Endodermal cell (in vitro differentiated cells): ENCODE measurements around the gene BTD. TPM values are rescaled to one million over a fixed set of nuclear protein-coding genes. Genes with fewer than 3 reads are reported as not detected.
A peak's percentile ranks its signal among the peaks of the same experiment; 100 is the strongest.

ENCODE experiments used
- DNase-seq: peaks from one replicate; pipeline ENCODE4 v3.0.0-alpha.2; 2017
- H3K27ac ChIP-seq: 2 replicates; pipeline ENCODE4 v1.5.1; 2013; ENCODE audit warnings: mild to moderate bottlenecking, low read depth, low read length, moderate library complexity
- H3K27me3 ChIP-seq: 2 replicates; pipeline ENCODE4 v1.6.1; 2013; ENCODE audit warnings: mild to moderate bottlenecking, low read length, moderate library complexity; ENCODE audit not compliant: insufficient read depth, control insufficient read depth, poor library complexity, severe bottlenecking
- H3K36me3 ChIP-seq: 2 replicates; pipeline ENCODE4 v1.7.0; 2013; ENCODE audit warnings: mild to moderate bottlenecking, low read length, moderate library complexity; ENCODE audit not compliant: control insufficient read depth, insufficient read depth
- H3K4me1 ChIP-seq: one replicate; pipeline ENCODE4 v1.7.0; 2013; ENCODE audit warnings: low read length; ENCODE audit not compliant: control insufficient read depth, insufficient read depth
- H3K4me3 ChIP-seq: 2 replicates; pipeline ENCODE4 v1.5.1; 2013; ENCODE audit warnings: mild to moderate bottlenecking, low read length, moderate library complexity
- H3K9ac ChIP-seq: 2 replicates; pipeline ENCODE4 v1.6.1; 2013; ENCODE audit warnings: mild to moderate bottlenecking, low read length, moderate library complexity; ENCODE audit not compliant: poor library complexity, severe bottlenecking; ENCODE audit errors: extremely low read depth
- H3K9me3 ChIP-seq: 2 replicates; pipeline ENCODE4 v1.6.1; 2013; ENCODE audit warnings: mild to moderate bottlenecking, low read length, moderate library complexity; ENCODE audit not compliant: control insufficient read depth
- H3K27ac Mint-ChIP-seq: 2 replicates; pipeline ENCODE4 v1.8.0; 2020; ENCODE audit warnings: mixed read lengths
- H3K27me3 Mint-ChIP-seq: 2 replicates; pipeline ENCODE4 v1.8.0; 2021; ENCODE audit warnings: mild to moderate bottlenecking, mixed read lengths; ENCODE audit not compliant: insufficient read depth
- H3K36me3 Mint-ChIP-seq: 2 replicates; pipeline ENCODE4 v1.8.0; 2020; ENCODE audit warnings: low read depth, mixed read lengths
- H3K4me1 Mint-ChIP-seq: 2 replicates; pipeline ENCODE4 v1.8.0; 2020; ENCODE audit warnings: mixed read lengths
- H3K4me3 Mint-ChIP-seq: 2 replicates; pipeline ENCODE4 v1.8.0; 2020; ENCODE audit warnings: mild to moderate bottlenecking, moderate library complexity, mixed read lengths
- H3K9me3 Mint-ChIP-seq: 2 replicates; pipeline ENCODE4 v1.8.0; 2020; ENCODE audit warnings: mild to moderate bottlenecking, mixed read lengths
- WGBS, 2 experiments: methylation state at CpG; one replicate each; pipeline versions ENCODE4 v1.1.5 to v1.1.7; 2013; ENCODE audit warnings: missing lambda C conversion rate in 2 of 2, mixed read lengths in 1 of 2; ENCODE audit not compliant: insufficient coverage in 1 of 2, insufficient read length in 1 of 2; 5-methylcytosine and 5-hydroxymethylcytosine counted together
- total RNA-seq, 2 donors: library from RNA; stranded (reverse); fragmentation: NEBNext Ultra II Directional in 1 of 2; extraction: Animal tissue kit (Norgen Biotek cat#: 25700) in 1 of 2; gene quantifications; 2 replicates in 1 of 2; 3 replicates in 1 of 2; pipeline ENCODE4 v1.2.1, GENCODE V29; 2021
- TF ChIP-seq, protein P1 (sequence below): fragments of 200-600 bp; sonication (generic); conservative IDR thresholded peaks from 2 replicates; pipeline ENCODE4 v1.5.0; 2021; ENCODE audit warnings: antibody characterized with exemption, mild to moderate bottlenecking

The BTD gene
- total RNA-seq, 2 donors from 2014 or later = 25.7 to 27.8 TPM

DNA sequence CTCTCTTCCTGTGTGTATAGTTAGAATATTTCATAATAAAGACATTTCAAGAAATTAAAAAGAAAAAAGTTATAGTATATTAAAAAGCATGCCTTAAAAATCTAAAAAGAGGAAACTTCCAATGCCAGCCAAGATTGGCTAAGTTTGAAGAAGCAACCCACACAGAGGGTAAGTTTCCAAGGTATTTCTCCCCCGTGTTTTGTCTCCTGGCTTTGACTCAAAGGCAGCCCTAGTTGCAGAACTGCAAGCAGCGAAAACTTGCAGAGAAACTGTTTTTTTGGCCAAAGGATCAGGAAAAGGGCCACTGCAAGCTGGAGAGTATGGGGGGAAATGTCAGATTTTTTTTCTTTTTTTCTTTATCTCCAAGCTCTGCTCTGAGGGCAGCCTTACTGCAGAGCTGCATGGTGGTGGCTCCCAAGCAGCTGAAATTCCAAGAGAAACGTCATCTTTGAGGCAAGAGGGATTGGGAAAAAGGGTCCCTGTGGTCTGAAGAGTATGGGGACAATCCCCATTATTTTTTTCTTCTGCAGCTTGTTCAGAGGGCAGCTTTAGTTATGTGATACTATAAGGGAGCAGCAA is 23.2 kb upstream of the BTD start:
- H3K4me3 Mint-ChIP-seq = no peak overlapping the region

DNA sequence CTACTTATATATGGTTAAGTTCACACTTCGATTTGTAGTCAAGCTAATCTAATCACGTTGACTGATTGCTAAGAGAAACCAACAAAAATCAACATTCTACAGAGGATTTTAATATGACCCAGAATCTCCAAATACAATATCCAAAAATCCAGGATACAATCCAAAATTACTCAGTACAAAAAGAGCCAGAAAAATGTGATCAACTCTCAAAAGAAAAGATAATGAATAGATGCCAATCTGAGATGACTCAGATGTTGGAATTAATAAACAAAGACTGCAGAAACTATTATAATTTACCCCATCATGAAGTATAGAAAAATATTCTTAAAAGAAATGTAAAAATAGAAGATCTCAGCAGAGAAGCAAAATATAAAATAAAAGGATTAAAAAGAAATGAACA is 22.5 kb upstream of the BTD start:
- Mint-ChIP-seq H3K4me1 (no peaks in the 10 kb centered on the region), H3K27ac (no peak overlapping the region), H3K4me3 (no peak overlapping the region), H3K27me3 (no peaks in the 10 kb centered on the region), H3K36me3 (peaks cover 41% of the 10 kb centered on the region), H3K9me3 (no peaks in the 10 kb centered on the region)
- H3K9ac ChIP-seq = no peak overlapping the region
- TF ChIP-seq, protein P1, sequence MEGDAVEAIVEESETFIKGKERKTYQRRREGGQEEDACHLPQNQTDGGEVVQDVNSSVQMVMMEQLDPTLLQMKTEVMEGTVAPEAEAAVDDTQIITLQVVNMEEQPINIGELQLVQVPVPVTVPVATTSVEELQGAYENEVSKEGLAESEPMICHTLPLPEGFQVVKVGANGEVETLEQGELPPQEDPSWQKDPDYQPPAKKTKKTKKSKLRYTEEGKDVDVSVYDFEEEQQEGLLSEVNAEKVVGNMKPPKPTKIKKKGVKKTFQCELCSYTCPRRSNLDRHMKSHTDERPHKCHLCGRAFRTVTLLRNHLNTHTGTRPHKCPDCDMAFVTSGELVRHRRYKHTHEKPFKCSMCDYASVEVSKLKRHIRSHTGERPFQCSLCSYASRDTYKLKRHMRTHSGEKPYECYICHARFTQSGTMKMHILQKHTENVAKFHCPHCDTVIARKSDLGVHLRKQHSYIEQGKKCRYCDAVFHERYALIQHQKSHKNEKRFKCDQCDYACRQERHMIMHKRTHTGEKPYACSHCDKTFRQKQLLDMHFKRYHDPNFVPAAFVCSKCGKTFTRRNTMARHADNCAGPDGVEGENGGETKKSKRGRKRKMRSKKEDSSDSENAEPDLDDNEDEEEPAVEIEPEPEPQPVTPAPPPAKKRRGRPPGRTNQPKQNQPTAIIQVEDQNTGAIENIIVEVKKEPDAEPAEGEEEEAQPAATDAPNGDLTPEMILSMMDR = no peak
- no peaks in the 10 kb centered on the region for H3K27me3 ChIP-seq
- H3K4me3 ChIP-seq = no peak overlapping the region
- no peaks in the 10 kb centered on the region for H3K4me1 ChIP-seq
- H3K9me3 ChIP-seq = no peaks in the 10 kb centered on the region
- DNase-seq = no peak
- no peak overlapping the region for H3K27ac ChIP-seq
- 88 to 91% methylated on average over 2 of the region's 2 CpGs for WGBS, 2 experiments
- peaks cover 54% of the 10 kb centered on the region for H3K36me3 ChIP-seq

More for the DNA sequence above, 23.2 kb upstream of the BTD start:
- Histone ChIP-seq H3K27ac (no peak overlapping the region), H3K9me3 (no peaks in the 10 kb centered on the region), H3K27me3 (no peaks in the 10 kb centered on the region), H3K4me3 (no peak overlapping the region), H3K36me3 (peaks cover 54% of the 10 kb centered on the region), H3K9ac (no peak overlapping the region), H3K4me1 (no peaks in the 10 kb centered on the region)
- no peak for DNase-seq
- Mint-ChIP-seq H3K9me3 (no peaks in the 10 kb centered on the region), H3K27ac (peak overlapping the region; percentile 36), H3K36me3 (peaks cover 41% of the 10 kb centered on the region), H3K4me1 (no peaks in the 10 kb centered on the region), H3K27me3 (no peaks in the 10 kb centered on the region)
- WGBS, 2 experiments = 94 to 95% methylated on average over 2 to 3 of the region's 3 CpGs
- TF ChIP-seq, protein P1 = no peak

DNA sequence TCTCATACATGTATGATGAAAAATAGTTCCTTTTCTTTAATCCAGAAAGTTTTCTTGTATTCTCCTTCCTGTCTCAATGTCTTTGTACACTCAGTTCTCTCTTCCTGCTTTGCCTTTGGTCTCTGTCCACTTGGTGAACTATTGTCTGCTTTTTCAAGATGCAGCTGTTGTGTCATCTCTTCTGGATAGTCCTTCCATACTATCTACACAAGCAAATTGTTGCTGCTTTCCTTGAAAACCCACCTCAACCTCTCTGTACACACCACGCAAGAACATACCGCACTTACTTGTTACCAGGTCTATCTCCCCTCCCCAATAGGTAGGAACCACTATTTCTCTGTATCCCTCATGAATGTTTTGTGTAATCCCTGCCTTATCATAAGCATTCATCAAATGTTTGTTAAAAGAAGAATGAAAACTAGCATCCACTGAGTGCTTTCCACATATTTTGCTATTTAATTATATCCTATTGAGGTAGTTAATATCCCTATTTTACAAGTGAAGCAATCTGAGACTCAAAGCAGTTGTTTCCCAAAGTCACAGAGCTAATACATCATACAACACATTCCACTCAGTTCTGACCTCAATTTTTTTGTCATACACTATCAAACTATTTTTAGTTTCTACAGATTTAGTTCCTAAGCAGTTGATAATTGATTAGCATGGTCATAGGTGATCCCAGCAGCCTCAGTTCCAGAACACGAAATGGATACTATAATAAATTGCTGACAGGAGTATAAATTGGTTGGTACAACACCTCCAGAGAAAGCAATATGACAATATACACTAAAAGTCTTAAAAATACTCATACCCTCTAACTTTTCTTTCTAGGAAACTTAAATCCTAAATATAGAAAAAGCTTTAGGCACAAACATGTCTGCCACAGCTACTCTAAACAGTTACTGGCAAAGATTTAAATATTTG is 19.8 kb upstream of the BTD start:
- H3K27me3 Mint-ChIP-seq = no peaks in the 10 kb centered on the region
- DNase-seq = no peak
- H3K4me1 Mint-ChIP-seq = no peaks in the 10 kb centered on the region
- TF ChIP-seq, protein P1 = no peak
- Histone ChIP-seq H3K27me3 (no peaks in the 10 kb centered on the region), H3K9ac (no peak overlapping the region), H3K4me1 (no peaks in the 10 kb centered on the region), H3K36me3 (peaks cover 75% of the 10 kb centered on the region), H3K27ac (no peak overlapping the region), H3K9me3 (no peaks in the 10 kb centered on the region), H3K4me3 (no peak overlapping the region)
- H3K4me3 Mint-ChIP-seq = no peak overlapping the region
- WGBS, 2 experiments = 95 to 100% methylated on average over 2 to 3 of the region's 3 CpGs
- no peaks in the 10 kb centered on the region for H3K9me3 Mint-ChIP-seq
- H3K36me3 Mint-ChIP-seq = peaks cover 57% of the 10 kb centered on the region
- no peak overlapping the region for H3K27ac Mint-ChIP-seq
